OCI-M1 (cell line): Measurements from ENCODE around the gene CCDC107.
"Not testable (repeated sequence)": the region's sequence is repeated elsewhere in the genome, so short reads cannot be mapped to it uniquely, and the experiment has no call there.

Experiments
- DNase-seq: peaks from one replicate; lab custom pipeline; 2025; lab: John Stamatoyannopoulos, UW

CCDC107 gene

DNA sequence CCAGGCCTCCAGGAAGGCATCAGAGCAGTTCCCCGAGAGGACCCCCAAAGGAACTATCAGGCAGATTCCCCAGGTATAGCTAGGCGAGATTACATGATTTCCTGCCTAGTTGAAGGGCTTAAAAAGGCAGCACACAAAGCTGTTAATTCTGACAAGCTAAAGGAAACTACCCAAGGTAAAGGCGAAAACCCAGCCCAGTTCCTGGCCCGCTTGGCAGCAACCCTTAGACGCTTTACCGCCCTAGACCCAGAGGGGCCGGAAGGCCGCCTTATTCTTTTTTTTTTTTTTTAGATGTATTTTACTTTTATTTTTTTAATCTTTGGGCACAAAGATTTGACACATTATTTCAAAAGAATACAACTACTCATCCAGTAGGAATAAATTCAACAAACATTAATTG, 19.3 kb upstream of the CCDC107 start:
- DNase-seq: not testable (repeated sequence)

- peak; percentile 69 for DNase-seq
Measured at GRCh38 chr9:35639225-35639624, 18.9 kb upstream of the CCDC107 start.

GRCh38 chr9:35639631-35640030, 18.5 kb upstream of the CCDC107 start:
- DNase-seq: peak; percentile 69

GRCh38 chr9:35640431-35640830, 17.7 kb upstream of the CCDC107 start:
- DNase-seq: not testable (repeated sequence)

- not testable (repeated sequence) for DNase-seq
Measured at GRCh38 chr9:35641478-35641877, 16.6 kb upstream of the CCDC107 start.

- DNase-seq: no peak
Measured at GRCh38 chr9:35643046-35643445, 15.0 kb upstream of the CCDC107 start.

- not testable (repeated sequence) for DNase-seq
Measured at GRCh38 chr9:35645736-35646135, 12.4 kb upstream of the CCDC107 start.

DNA sequence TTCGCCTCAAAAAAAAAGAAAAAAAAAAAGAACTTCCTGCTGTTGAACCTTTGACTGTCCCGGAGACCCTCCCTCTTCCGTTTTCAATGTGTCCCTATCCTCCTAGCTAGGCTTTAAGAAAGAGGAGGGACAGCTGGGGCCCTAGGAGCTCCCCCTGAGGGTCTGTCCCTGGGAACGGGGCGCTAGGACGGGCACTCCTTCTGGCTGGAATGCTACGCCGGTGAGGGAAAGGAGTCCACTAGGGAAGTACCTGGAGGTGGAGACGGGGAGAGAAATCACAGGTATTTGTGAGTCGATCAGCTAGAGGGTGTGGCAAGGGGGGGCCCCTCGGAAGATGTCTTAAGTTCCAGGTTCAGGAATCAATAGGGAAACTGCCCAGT, 11.9 kb upstream of the CCDC107 start:
- DNase-seq: peak; percentile 74

DNA sequence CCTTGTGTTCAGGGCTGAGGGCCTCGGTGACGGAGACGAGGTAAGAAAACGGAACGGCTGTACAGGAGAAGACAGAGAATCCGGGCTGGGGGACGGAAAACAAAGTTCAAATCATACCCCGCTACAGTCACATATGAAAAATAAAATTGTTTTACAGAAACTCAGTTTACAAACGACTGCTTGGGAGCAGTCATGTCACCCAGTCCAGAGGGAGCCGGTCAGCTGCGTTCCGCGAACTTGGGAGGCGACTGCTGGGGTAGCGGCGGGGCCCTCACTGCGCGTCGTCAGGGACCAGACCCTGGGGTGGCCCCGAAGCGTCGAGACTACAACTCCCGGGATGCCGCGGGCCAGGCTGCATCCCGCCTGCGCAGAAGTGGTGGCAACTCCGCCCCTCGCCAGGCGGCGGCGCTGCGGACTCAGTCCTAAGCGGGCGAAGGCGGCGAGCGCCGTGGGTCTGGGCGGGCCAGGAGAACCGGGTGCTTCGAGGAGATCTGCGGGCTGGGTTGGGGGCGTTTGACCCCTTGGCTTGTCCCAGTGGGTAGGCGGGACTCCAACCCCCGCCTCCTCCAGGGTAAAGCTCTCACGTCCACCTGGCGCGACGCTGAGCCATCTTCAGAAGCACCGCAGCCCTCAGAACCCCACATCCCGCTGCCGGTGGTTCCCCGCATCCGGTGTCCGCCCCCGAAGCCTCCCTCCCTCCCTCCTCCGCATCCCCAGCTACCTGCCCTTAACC, 11.4 kb upstream of the CCDC107 start:
- peak; percentile 95 for DNase-seq

DNA sequence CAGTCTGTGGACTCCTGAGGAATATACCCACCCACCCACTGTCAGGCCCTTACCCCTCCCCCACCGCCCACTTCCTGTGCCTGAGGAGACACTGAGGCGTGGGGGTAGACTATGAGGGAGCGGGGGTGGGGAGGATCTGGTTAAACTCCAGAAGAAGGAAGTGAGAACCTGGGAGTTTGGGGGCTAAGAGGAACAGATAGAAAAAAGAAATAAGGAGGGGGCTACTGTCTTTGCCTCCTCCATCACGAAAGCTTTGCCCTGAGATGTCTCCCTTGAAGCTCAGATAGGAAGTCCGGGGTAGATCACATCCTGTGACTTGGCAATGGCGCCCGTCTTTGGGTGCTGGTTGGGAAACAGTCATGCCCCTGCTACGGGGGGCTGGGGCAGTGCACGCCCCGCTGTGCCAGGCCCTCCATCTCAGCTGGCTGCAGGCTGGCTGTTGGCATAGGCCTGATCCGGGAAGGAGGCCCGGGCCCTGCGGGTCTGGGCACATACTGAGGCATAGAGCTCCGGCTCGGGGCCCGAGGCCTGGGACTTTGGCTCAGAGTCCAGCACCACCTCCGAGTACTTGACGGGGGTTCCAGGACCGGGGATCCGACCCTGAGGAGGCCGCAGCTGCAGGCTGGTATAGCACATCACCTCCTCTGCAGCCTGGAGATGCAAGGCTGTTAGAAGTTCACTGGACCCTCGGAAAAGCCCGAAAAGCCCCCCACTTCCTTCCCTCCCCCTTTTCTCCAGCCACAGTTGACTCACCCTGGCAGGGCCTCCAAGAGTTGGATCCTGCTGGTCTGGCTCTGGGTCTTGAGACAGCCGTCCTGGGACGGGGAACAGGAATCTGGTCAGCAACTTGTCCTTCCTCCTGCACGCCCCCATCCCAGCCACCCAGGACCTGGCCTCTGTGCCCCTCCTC, 8.4 kb upstream of the CCDC107 start:
- peak; percentile 70 for DNase-seq

DNA sequence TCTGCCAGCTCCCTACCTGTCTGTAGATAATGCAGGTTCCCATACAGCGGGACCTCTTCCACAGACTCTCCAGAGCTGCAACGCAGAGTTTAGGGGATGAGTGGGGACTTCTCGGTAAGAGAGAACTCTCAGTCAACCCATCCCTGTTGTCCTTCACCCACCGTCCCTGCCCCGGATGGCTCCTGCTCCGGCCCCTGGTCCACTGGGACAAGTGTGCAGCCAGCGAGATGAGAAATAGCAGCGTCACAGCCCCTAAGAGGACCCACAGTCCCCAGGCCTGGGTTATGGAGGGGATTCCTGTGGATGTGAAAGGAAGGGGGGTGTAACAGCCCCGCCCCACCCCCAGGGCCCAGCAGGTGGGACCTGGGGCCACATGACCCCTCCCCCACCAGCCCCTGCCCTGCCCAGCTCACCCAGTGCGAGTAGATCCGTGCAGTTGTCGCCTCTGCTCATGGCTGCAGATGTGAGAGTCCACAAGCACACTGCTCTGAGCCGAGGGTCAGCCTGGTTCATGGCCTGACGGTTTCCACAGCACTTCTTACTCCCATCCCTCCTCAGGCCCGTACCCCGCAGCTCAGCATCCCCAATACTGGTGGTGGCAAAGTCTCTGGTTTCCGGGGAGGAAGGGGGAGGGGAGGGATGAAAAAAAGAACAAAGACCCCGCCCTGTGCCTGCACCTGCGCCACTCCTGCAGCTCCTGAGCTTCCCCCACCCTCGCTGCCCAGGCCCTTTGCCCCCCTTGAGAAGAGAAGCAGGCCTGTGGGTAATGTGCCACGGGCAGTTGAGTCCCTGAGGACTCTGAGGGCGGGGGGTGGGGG, 7.5 kb upstream of the CCDC107 start, which contains the start of gene SIT1:
SIT1 (minus strand) TSS at position 591 of the 818 bp plus-strand sequence; CDS start at position 513, 78 bp downstream.
- DNase-seq: no peak

DNA sequence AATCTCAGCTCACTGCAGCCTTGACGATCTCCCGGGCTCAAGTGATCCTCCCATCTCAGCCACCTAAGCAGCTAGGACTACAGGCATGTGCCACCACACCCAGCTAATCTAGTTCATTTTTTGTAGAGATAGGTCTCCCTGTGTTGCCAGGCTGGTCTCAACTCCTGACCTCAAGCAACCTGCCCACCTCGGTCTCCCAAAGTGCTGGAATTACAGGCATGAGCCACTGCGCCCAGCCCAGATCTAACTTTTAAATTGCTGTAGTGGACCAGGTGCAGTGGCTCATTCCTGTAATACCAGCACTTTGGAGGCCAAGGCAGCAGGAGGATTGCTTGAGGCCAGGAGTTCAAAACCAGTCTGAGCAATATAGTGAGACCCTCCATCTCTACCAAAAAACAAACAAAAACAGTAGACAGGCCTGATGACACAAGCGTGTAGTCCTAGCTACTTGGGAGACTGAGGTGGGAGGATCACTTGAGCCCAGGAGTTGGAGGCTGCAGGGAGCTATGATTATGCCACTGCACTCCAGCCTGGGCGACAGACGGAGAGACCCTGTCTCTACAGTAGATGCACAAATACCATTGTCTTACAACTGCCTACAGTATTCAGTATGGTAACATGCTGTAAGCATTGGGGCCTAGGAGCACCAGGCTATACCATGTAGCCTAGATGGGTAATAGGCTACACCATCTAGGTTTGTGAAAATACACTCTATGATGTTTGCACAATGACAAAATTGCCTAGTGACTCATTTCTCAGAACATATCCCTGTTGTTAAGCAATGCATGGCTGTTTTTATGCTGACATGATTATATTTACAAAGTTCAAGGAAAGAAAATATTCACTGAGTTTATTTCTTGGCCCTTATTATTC, 5.9 kb upstream of the CCDC107 start:
- DNase-seq: no peak

- no peak for DNase-seq
Measured at GRCh38 chr9:35652829-35653209, 5.3 kb upstream of the CCDC107 start.

DNA sequence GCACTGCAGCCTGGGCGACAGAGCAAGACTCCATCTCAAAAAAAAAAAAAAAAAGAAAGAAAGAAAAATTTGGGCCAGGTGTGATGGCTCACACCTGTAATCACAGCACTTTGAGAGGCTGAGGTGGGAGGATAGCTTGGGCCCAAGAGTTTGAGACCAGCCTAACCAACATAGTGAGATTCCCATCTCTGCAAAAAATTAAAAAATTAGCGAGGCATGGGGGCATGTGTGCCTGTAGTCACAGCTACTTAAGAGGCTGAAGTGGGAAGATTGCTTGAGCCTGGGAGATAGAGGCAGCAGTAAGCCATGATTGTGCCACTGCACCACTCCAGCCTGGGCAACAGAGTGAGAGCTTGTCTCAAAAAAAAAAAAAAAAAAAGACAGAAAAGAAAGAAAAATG, 4.5 kb upstream of the CCDC107 start:
- DNase-seq: no peak

DNA sequence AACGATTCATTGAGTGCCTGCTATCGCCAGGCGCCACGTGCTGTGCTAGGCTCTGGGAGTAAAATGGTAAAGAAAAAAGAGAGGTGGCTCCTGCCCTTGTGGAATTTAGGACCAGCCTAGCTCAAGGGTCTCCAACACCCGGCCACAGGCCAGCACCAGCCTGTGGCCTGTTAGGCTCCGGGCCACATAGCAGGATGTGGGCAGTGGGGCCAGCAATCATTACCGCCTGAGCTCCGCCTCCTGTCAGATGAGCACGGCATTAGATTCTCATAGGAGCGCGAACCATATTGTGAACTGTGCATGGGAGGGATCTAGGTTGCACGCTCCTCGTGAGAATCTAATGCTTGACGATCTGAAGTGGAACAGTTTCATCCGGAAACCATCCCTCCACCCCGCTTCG, 1.7 kb upstream of the CCDC107 start:
- no peak for DNase-seq

DNA sequence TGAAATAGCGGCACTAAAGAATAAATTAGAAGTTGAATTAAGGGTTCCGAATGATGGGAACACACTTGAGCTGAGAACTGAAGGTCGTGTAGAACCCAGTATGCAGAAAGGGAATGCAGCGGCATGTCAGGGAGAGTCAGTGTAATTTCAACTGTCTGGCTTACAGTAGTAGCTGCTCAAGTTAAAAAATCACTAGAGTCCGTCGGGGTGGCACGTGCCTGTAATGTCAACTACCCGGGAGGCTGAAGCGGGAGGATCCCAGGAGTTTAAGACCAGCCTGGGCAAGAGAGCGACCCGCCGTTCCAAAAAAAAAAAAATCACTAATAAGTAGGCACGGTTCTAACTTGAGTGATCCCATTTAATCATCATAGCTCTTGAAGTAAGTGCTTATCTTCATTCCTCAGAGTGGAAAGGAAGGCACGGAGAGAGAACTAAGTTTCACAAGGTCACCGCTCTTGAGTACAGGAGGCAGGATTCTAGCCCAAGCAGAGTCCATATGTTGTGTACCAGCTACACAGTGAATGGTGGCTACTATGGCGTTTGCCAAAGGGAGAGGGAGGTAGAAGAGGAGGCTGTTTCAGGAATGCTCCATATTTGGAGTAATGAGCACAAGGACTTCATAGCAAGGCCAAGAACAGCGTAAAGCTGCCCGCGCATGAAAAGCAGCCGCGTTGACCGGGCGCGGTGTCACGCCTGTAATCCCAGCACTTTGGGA, 1.1 kb upstream of the CCDC107 start:
- no peak for DNase-seq

- peak; percentile 99 for DNase-seq
Measured at GRCh38 chr9:35657546-35658136, 451 bp upstream of the CCDC107 start, which contains the start of gene RMRP. TSS of gene RMRP (minus strand) at chr9:35658019.

DNA sequence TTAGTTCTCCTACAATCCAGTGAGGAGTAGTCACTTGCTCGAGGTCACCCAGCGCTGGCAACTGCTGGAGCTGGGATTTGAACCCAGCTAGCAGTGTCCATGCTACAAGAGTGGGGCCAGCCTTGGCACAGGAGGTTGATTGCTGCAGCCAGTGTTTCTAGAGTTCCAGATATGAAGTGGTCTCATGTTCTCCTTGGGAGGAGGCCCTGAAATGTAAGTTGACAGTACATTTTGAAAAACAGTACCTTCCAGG, 802 bp downstream of the CCDC107 start:
- peak; percentile 76 for DNase-seq

- no peak for DNase-seq
Measured at GRCh38 chr9:35659340-35659739, 1.2 kb downstream of the CCDC107 start.

DNA sequence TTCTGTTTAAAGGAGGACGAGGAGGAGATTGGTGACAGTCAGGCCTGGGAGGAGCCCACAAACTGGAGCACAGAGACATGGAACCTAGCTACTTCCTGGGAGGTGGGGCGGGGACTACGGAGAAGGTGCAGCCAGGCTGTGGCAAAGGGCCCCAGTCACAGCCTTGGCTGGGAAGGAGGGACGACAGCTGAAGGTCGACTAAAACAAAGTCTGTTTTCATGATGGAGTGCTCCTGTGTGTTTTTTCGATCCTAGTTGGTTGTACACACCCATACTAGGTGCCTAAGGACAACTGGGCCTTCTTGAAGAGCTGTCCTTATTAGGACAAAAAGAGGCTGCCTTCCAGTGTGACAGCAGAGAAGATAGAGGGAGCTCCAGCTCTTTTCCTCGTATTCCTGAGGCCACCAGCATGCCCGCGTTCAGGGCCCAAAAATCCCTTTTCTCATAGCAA, 2.9 kb downstream of the CCDC107 start:
- peak; percentile 33 for DNase-seq
